C4-2B (cell line): ENCODE data around the gene DESI1.
"Not testable (repeated sequence)": the region's sequence is repeated elsewhere in the genome, so short reads cannot be mapped to it uniquely, and the experiment has no call there.

Experiments
- H3K27ac ChIP-seq: fragments of 450-650 bp; 2 replicates; pipeline ENCODE4 v1.5.1; 2017
- ZFX ChIP-seq: fragments of 450-650 bp; IDR thresholded peaks from 2 replicates; pipeline ENCODE4 v1.6.1; 2017
- TF ChIP-seq, protein P1 (sequence below): fragments of 450-650 bp; conservative IDR thresholded peaks from 2 replicates; pipeline ENCODE4 v1.5.1; 2017; ENCODE audit warnings: mild to moderate bottlenecking

DESI1 gene

DNA sequence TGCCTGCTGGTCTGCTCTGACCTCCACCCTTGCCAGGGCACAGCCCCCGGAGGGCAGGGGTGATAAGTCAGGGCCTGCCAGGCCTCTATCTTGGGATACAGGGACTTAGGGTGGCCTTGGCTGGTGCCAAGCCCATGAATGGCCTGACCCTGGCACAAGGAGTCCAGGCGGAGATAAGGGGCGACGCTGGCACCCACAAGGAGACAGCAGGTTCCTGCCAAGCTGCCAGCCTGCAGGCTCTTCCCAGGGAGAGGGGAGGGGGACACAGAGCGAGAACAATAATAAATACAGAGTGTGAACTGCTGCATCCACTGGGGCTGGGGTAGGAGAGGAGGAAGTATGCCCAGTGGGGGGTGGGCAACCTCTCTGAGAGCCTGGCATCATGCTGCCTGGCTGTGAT lies 59.1 kb downstream of the DESI1 start:
- H3K27ac ChIP-seq, result no peak overlapping the region
- TF ChIP-seq ZFX, result no peak
- TF ChIP-seq, protein P1, sequence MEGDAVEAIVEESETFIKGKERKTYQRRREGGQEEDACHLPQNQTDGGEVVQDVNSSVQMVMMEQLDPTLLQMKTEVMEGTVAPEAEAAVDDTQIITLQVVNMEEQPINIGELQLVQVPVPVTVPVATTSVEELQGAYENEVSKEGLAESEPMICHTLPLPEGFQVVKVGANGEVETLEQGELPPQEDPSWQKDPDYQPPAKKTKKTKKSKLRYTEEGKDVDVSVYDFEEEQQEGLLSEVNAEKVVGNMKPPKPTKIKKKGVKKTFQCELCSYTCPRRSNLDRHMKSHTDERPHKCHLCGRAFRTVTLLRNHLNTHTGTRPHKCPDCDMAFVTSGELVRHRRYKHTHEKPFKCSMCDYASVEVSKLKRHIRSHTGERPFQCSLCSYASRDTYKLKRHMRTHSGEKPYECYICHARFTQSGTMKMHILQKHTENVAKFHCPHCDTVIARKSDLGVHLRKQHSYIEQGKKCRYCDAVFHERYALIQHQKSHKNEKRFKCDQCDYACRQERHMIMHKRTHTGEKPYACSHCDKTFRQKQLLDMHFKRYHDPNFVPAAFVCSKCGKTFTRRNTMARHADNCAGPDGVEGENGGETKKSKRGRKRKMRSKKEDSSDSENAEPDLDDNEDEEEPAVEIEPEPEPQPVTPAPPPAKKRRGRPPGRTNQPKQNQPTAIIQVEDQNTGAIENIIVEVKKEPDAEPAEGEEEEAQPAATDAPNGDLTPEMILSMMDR, result no peak

GRCh38 chr22:41561335-41561734 lies 59.5 kb downstream of the DESI1 start:
- no peak for TF ChIP-seq ZFX
- TF ChIP-seq, protein P1, result no peak
- no peak overlapping the region for H3K27ac ChIP-seq

GRCh38 chr22:41560095-41560471 lies 60.8 kb downstream of the DESI1 start:
- TF ChIP-seq, protein P1, result no peak
- no peak for TF ChIP-seq ZFX
- H3K27ac ChIP-seq, result no peak overlapping the region

GRCh38 chr22:41558241-41558630 lies 62.6 kb downstream of the DESI1 start:
- H3K27ac ChIP-seq, result not testable (repeated sequence)

- TF ChIP-seq ZFX, result no peak
- TF ChIP-seq, protein P1, result no peak
- no peak overlapping the region for H3K27ac ChIP-seq
Observed at GRCh38 chr22:41557401-41558240, 63.2 kb downstream of the DESI1 start.

GRCh38 chr22:41556561-41556960 lies 64.3 kb downstream of the DESI1 start:
- TF ChIP-seq, protein P1, result no peak
- TF ChIP-seq ZFX, result no peak
- no peak overlapping the region for H3K27ac ChIP-seq

- no peak overlapping the region for H3K27ac ChIP-seq
- TF ChIP-seq, protein P1, result no peak
- TF ChIP-seq ZFX, result no peak
Observed at GRCh38 chr22:41555325-41555982, 65.4 kb downstream of the DESI1 start.
